ENCODE measurements around the gene NEK10.
A peak's percentile ranks its signal among the peaks of the same experiment; 100 is the strongest.
"Not testable (repeated sequence)": the region's sequence is repeated elsewhere in the genome, so short reads cannot be mapped to it uniquely, and the experiment has no call there.

Gene NEK10

DNA sequence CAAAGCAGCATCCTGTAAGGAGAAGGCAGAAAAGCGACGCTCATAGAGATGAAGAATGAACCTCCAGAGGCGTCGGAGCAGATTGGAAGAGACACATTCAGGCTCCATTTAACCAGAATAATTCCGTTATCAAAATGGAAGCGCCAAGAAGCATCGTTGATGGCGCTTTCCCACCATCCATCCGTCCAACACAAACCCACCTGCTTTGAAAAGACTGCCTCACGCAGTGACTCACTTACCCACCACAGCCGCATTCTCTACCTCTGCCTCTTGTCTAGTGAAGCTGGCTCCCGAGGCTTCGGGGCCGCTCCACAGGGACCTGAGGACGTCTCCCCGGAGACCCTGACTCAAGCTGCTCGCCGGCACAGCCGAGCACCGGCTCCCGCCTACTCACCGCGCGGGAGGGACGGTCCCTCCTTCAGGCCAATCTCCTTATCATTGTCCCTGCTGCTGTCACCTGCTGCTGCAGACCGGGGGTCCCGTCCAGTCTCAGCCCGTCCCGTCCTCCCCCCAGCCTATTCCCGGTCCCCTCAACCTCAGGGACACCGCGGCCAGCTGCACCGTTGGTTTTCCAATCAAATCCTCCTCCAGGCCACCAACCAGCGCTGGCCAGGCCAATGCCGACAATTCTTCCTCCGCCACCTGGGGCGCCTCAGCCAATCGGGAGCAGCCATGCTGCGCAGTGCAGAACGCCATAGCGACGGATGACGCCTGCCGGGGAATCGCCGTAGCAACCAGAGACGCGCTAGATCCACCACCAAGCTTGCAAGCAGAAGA lies at the start of gene NEK10:
TSS of gene NEK10 (minus strand) at position 553 of the 777 bp plus-strand sequence. CDS start 16,501 bp downstream, outside the sequence.
- DNase-seq, result peak; percentile 92

DNA sequence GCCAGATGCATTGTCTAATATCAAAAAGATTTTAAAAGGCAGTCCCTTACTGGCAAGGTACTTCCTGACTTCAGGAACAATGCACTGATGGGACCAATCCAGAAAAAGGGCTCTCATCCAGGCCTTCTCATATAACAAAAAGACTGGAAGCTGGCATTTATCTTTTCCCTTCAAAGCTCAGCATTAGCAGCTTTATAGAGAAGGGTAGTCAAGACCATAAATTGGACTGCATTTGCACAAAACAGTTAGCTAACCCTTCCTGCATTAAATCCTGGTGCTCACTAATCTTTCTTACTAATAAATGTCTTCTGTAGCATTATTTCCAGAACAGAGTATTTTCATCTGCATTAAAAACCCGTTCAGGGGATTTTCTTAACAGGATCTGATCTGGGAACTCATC lies 46.0 kb upstream of the NEK10 start:
- DNase-seq, result no peak

DNA sequence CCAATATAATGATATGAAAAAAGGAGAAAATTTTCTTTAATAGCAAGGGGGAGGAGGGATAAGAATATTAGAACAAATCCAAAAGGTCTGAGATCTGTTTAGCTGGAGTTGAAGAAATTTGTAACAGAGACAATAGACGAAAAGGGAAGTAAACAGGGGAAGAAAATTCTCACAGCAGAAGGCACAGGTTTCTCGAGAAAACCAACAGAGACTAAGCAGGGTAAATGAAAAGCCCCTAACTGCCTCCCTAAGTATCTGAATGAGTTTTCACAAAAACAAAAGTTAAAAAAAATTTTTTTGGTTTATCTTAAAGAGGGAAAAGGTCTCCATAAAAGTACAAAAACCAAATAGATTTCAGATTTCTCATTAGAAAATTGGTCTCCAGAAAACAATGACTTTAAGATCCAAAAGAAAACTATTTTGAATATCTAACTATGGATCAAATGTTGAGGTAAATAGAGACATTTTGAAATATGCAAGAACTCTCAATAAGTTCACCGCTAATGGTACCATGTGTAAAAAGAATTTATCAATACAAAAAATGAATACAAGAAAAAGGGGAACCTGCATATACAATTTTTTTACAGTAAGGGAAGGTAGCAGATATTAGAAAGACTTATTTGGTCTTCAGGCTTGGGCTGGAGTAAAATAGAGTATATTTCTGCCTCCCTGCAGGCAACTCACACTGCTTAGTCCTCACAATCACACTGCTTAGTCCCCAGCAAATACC lies 23.9 kb upstream of the NEK10 start:
- no peak for DNase-seq

- DNase-seq, result not testable (repeated sequence)
Observed at GRCh38 chr3:27392414-27392813, 23.2 kb upstream of the NEK10 start.

GRCh38 chr3:27391796-27392195 lies 22.6 kb upstream of the NEK10 start:
- no peak for DNase-seq

- DNase-seq, result no peak
Observed at GRCh38 chr3:27387625-27388024, 18.4 kb upstream of the NEK10 start.

GRCh38 chr3:27385504-27385903 lies 16.3 kb upstream of the NEK10 start:
- DNase-seq, result no peak

DNA sequence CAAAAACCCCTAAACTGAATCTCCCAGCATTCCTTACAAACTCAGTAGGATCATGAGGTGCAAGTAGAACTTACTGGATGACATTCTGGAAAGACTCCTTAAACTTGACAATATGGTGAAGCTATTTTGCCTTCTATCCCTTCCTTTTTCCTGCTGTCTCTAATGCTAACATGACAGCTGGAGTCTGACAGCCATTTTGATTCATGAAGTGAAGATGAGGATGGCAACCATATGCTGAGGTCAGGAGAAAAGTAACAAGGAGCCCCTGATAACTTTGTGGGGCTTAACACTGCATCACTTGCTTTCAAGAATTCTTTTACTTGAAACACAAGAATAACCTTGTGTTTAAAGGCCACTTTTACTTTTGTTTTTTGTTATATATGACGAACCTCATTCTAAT lies 15.0 kb upstream of the NEK10 start:
- DNase-seq, result no peak

- no peak for DNase-seq
Observed at GRCh38 chr3:27380433-27381357, 11.5 kb upstream of the NEK10 start.

DNA sequence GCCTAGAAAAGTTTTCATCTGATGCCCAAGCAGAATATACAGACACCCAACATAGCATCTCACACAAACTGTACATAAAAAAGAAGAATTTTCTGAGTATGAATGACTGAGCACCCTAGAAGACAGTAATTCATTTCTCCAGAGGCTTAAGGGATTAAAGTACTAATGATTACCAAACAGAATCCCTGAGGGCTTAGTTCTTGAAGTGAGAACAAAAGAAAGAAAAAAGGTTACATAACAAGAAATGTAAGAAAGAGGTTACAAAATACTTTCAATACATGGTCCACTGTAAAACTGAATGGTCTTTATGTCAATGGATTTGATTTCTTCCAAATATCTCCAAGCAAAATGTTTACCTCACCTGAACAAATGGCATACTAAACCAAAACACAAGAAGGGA lies 9.1 kb upstream of the NEK10 start:
- DNase-seq, result no peak

- no peak for DNase-seq
Observed at GRCh38 chr3:27376109-27376772, 7.1 kb upstream of the NEK10 start.

DNA sequence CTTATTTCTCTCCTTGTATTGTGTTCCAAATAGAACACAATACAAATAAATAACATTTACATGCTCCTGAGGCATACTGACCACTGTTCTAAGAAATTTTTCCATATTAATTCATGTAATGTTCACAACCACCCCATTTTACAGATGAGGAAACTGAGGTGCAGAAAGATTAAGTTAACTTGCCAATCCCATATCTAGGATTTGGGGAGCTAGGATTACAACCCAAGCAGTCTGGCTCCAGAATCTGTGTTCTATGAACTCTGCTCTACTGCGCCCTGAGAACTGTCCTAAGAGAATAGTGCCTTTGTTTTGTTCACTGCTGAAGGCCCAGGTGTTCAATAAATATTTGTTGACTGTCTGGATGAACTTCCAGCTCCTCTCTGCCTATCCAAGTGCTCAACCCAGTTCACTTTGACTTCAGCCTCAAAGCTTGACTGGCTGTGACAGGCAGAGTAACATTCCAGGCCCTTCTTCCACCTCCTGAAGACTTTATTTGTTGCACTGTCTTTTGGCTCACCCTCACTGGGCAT lies 3.1 kb downstream of the NEK10 start:
- DNase-seq, result no peak

DNA sequence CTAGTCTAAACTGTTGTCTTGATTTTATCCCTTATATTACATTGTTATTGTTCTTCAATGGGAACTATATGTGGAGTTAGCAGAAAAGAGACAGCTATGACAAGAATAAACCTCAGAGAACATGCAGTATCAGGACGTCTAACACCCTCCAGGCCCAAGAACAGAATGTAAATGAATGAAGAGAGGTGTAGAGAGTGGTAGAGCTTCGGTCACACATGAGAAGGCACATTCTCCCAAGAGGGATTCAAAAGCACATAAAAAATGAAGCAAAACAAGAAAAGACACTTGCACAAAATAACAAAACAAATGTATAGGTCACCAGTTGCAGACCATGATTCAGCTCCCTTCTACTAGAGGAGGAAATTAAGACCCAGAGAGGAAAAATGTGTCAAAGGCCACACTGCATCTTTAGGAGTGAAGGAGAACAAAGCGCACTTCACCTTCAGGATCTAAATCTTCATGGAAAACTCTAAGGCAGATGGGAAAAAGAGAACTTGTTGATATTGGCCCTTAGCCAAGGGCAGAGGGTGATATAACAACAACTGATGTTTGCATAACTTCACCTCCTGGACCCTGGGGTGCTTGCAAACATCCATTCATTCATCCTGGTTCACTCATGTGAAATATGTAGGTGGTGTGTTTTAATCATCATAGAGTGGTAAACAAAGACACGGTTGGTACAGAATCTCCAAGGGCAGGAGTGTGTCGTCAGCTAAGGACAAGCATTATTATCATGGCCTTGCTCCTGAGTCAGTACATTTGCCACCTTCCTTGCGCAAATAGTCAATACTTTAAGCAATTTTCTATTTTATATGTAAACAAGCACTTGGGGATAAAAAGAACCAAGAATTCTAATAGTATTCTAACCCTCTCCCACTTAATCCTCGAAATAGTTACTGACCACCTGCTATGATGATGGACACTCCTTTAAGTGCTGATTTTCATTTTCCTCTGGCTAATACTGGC lies 8.8 kb downstream of the NEK10 start:
- DNase-seq, result no peak

DNA sequence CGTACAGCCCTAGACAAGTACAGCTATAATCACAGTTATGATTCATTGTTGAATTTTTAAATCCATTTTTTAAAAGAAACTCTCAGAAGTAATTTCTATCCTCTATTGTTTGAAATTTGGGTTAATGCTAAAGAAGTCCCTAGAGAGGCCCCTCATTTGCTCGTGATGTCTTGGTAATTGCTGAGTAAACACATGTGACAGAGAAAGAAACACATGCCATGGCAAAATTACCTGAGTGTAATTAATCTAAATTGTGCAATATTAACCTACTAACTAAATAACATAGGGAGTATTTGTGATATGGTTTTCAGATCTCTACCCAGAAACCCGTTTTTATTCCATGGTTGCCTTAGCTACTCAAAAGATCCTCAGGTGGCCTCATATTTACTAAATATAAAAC lies 10.8 kb downstream of the NEK10 start:
- DNase-seq, result no peak

- peak; percentile 73 for DNase-seq
Observed at GRCh38 chr3:27357665-27358258, 11.4 kb downstream of the NEK10 start.

- DNase-seq, result no peak
Observed at GRCh38 chr3:27356976-27357375, 12.2 kb downstream of the NEK10 start.

DNA sequence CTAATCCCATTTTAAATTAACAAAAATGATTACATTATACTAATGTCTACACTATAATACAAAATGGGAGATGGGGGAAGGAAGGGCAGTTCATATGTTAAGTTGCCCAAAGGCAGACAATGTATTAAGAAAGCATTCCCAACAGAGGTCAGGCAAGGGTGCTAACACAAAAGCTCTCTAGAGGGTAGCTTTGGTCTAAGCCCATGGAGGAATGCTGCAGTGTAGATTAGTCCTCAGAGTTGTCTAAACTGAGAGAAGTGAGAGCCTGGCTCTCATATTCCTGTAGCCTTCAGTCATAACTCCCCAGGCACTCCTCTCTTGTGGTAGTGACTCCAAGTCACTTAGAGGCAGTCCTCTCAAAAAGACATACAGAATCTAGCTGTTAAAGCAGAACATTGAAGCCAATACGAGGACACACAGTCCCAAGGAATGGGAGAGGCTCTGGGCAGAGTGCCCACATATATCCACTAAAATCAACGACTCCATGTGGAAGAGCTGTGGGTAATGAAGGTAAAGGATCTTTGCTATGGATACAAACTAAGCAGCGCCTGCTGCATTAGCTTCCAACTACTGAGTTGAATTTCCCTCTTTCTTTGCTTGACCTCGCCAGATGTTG lies 14.5 kb downstream of the NEK10 start:
- no peak for DNase-seq

DNA sequence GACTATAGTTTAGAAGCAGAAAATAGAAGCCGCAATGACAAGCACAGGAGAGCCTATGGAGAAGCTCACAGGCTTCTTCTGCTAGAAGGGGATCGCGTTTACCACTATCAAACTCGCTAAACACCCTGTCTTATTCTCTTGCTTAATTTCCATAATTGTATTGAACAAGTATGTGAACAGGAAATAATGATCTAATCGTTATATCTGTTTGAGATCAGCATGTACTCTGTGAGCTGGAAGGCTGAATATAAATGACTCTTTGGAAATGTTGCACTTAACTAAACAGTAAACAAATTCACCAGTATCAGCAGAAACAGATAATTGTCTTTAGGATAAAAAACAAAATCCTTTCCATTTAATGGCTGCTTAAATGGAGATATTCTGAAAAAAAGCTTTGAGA lies 15.0 kb downstream of the NEK10 start:
- DNase-seq, result no peak

DNA sequence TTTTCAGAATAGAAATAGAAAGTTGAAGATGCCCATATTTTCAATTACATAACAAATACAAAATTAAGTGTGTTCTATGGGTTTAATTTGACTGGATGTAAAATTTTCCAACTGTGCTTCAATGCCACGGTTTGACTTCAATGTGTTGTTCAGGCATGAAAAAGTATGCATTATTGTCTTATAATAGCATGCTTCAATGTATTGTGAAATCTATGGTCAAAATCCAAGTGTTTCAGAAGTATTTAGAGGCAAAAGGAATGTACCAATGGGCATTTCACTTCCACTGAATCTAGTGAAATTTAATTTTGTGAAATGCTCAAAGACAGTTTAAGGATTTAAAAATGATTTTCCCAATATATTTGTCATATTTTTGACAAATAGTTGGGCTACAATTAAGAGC lies 16.0 kb downstream of the NEK10 start:
- DNase-seq, result no peak

DNA sequence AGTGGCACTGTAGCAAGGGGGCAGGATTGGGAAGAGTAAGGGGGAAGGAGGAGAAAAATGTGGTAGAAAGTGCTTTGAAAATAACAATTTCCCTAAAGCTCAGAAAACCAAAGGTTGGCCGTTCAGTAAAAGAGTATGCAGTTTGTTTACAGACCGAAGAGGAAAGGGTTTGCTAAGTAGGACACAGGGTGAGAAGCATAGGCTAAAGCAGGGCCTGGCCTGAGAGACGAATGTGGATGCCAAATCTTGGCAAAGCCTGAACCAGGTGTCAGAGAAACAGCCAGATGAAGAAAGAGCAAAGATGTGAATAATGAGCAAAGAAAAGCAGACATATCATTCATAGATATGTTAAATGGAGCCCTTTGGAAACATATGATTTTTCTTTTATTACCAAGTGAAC lies 17.1 kb downstream of the NEK10 start:
- DNase-seq, result no peak
